Keratinocyte (primary cell): ENCODE measurements around the gene CGNL1.

ENCODE experiments used
- EZH2 ChIP-seq: IDR thresholded peaks from one replicate; pipeline ENCODE4 v1.6.1; 2012; ENCODE audit warnings: inconsistent platforms, mild to moderate bottlenecking, low read length, moderate library complexity
- TF ChIP-seq, protein P1 (sequence below), 3 experiments: IDR thresholded peaks in 1 of 3; conservative IDR thresholded peaks in 1 of 3; optimal IDR thresholded peaks in 1 of 3; 2 replicates in 2 of 3; 3 replicates in 1 of 3; pipeline versions ENCODE3 to v1.5.1; 2011; ENCODE audit warnings: low read length in 3 of 3, mild to moderate bottlenecking in 3 of 3, moderate library complexity in 2 of 3, control low read depth in 1 of 3, inconsistent platforms in 1 of 3; ENCODE audit not compliant: insufficient read depth in 2 of 3; ENCODE audit errors: extremely low read depth in 1 of 3

DNA sequence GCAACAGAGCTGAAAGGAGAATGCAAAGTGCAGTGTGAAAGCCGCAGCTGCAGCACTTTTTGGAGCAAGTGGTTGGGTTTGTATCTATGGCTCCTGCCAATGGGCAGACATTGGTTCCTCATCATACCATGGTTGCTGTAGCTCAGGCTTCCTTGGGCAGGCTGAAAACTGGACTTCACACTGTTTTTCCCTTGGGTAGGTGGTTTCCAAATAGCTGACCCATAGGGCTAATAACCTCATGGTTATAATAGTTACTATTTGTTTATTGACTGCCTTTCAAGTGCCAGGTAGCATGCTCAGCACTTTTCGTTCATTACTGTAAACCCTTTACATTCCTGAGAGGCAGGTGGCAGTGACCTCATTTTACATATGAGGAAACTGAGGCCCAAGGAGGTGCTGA lies 4.5 kb downstream of the CGNL1 start:
- TF ChIP-seq, protein P1, sequence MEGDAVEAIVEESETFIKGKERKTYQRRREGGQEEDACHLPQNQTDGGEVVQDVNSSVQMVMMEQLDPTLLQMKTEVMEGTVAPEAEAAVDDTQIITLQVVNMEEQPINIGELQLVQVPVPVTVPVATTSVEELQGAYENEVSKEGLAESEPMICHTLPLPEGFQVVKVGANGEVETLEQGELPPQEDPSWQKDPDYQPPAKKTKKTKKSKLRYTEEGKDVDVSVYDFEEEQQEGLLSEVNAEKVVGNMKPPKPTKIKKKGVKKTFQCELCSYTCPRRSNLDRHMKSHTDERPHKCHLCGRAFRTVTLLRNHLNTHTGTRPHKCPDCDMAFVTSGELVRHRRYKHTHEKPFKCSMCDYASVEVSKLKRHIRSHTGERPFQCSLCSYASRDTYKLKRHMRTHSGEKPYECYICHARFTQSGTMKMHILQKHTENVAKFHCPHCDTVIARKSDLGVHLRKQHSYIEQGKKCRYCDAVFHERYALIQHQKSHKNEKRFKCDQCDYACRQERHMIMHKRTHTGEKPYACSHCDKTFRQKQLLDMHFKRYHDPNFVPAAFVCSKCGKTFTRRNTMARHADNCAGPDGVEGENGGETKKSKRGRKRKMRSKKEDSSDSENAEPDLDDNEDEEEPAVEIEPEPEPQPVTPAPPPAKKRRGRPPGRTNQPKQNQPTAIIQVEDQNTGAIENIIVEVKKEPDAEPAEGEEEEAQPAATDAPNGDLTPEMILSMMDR (optimal IDR thresholded peaks at IDR 0.05 in 1 of 3, IDR thresholded peaks at IDR 0.05 in 1 of 3, conservative IDR thresholded peaks at IDR 0.05 in 1 of 3; ENCODE audit: extremely low read depth in 1 of 3, insufficient read depth in 2 of 3, low read length in 3 of 3) = no peak
- TF ChIP-seq EZH2 = no peak
